ENCODE measurements around the gene EIF2B5.
"Not testable (repeated sequence)": the region's sequence is repeated elsewhere in the genome, so short reads cannot be mapped to it uniquely, and the experiment has no call there.

EIF2B5 gene

GRCh38 chr3:184145751-184146270 is 10.7 kb downstream of the EIF2B5 start:
- DNase-seq (ENCODE audit: low spot score) = no peak

- DNase-seq (ENCODE audit: low spot score) = no peak
These were observed 12.9 kb downstream of the EIF2B5 start for GRCh38 chr3:184148076-184148475.

- no peak for DNase-seq (ENCODE audit: low spot score)
These were observed 14.0 kb downstream of the EIF2B5 start for GRCh38 chr3:184149123-184149522.

DNA sequence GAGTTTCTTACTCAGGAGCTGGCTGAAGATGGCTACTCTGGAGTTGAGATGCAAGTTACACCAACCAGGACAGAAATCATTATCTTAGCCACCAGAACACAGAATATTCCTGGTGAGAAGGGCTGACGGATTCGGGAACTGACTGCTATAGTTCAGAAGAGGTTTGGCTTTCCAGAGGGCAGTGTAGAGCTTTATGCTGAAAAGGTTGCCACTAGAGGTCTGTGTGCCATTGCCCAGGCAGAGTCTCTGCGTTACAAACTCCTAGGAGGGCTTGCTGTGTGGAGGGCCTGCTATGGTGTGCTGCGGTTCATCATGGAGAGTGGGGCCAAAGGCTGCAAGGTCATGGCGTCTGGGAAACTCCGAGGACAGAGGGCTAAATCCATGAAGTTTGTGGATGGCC is 14.6 kb downstream of the EIF2B5 start:
- DNase-seq (ENCODE audit: low spot score) = not testable (repeated sequence)

DNA sequence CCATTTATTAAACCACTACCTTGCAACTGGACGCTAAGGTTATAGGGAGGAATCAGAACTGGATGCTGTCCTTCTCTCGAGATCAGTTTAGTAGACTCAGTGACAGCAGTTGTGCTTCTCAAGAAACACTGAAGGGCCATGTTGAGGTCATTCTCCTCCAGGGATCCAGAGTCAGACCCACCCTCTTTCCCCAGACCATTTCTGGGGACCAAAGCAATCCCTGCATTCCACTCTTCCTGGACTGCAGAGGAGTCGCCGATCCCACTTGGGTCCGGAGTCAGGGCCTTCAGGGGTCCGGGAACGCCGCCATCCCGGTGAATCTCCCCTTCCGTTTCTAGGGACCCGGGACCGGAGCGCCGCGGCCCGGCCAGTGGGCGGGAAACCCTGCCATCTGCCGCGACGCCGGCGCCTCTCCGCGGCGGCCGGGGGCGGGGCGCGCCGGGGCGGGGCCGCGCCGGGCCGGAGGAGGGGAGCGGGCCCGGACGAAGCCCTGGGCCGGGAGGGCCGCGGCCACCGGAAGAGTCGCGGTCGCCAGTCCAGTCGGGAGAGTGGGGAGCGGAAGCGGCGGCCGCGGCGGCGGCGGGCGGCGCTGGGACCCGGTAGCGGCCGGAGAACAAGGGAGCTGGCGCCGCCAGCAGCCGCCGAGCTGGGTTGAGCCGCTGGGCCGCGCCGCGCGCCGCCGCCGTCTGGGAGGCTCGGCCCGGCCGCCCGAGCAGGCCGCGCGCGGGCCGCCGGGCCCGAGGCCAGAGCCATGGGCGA is 19.9 kb downstream of the EIF2B5 start, which contains the start of gene DVL3:
Gene DVL3 (plus strand): TSS at position 493 of the 759 bp plus-strand sequence. CDS start 259 bp downstream, at position 752.
- DNase-seq (ENCODE audit: low spot score) = peak; percentile 74

DNA sequence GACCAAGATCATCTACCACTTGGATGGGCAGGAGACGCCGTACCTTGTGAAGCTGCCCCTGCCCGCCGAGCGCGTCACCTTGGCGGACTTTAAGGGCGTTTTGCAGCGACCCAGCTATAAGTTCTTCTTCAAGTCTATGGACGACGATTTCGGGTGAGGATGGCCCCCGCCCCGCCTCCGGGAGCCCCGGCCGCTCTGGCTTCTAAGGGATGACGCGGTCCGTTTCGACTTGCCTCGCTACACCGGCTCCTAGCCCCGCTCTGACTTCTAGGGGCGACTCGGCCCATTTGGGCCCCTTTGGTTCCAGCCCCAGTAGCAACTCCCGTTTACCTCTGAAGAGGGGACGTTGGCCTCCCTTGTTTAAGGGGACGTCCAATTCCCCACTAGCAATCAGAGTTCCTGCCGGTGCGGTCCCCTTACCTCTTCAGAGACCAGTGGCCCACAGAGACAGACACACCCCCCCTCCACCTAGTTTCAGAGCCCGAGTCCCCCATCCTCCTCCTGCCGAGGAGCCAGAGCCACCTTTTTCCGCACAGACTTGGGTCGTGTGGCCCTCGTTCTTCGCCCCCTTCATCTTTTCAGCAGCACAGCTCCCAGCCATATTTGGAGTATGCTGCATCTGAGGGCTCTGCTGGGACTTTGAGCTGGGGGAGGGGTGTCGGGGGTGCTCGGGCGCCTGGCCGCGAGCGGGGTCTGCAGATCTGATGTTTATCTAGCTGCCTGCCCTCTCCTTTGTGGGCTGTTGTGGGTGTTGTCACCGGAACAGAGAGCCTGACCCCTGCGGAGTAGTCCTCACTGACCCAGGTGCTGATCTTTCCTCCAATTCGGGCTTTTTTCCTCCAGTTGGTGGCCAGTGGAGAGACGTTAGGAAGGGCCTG is 20.7 kb downstream of the EIF2B5 start:
- DNase-seq (ENCODE audit: low spot score) = peak; percentile 38

GRCh38 chr3:184156522-184156955 is 21.4 kb downstream of the EIF2B5 start:
- DNase-seq (ENCODE audit: low spot score) = peak; percentile 25

DNA sequence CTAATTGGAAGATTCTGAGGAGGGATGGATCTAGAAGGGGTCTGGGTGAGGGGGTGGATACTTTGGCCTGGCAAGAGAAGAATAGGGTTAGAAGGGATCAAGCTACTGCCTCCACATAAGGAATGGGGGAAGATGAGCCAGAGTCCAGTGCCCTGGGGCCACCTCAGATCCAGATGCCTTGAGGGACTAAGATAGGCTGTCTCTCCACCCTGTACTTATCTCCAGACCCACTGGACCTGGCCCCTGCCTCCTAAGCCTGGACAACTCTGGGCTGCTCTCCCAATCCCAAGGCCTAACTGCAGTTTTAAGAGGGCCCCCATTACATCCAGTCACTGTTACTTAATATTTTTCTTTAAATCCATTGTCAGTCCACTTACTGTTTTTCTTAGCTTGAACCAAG is 22.0 kb downstream of the EIF2B5 start:
- DNase-seq (ENCODE audit: low spot score) = no peak

DNA sequence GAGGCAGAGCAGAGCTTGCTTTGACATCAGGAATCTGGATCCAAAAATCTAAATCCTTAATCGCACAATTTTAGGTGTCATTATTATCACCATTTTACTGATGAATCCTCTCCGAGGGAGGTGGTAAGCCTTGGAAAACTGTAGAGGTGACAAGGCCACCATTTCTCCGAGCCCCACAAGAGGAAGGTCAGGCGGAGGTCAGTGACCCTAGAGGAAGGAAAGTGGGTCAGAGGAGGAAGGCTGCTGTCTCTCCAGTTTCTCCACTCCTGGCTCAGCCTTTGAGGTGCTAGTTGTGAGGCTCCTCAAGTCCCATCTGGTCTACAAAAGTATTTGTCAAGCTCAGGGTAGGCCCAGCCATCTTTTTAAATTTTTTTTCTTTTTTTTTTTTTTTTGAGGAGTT is 23.2 kb downstream of the EIF2B5 start:
- DNase-seq (ENCODE audit: low spot score) = no peak

GRCh38 chr3:184160456-184160855 is 25.3 kb downstream of the EIF2B5 start:
- DNase-seq (ENCODE audit: low spot score) = no peak

GRCh38 chr3:184162571-184163070 is 27.5 kb downstream of the EIF2B5 start:
- not testable (repeated sequence) for DNase-seq (ENCODE audit: low spot score)

DNA sequence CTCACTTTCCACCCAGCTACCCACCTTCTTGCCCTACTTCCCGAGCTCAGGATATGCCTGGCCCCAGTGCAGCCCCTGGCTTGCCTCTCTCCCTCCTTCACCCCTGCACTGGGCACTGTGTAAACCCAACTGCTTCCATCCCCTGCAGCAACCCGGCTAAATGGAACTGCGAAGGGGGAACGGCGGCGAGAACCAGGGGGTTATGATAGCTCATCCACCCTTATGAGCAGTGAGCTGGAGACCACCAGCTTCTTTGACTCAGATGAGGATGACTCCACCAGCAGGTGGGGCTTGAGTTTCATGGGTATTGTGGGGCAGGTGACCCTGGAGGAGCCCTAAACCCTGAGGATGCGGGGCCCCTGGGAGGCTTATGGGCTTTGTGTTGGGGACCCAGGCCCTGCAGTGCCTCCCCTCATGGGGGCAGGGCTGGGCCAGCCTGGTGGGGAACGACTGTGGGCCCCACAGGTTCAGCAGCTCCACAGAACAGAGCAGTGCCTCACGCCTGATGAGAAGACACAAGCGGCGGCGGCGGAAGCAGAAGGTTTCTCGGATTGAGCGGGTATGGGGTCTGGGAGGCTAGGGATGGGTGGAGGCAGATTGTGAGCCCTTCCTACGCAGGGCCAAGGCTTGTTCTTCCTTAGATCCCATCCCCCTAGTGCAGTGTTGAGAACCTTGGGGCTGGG is 29.6 kb downstream of the EIF2B5 start:
- no peak for DNase-seq (ENCODE audit: low spot score)

DNA sequence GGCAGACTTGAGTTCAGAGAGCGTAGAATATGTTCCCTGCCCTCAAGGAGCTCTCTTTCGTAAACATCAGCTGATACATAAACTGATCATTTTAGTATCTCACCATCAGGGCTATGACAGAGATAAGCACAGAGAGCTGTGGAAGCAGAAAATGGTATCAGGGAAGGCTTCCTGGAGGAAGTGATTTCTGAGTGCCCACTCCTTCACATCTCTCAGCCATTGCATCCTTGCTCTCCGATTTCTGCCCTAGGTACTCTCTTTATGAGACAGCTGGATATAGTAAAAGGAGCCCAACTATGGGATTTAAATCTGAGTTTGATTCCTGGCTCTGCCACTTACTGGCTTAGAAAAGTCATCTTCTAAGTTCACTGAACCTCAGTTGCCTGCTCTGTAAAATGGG is 30.4 kb downstream of the EIF2B5 start:
- no peak for DNase-seq (ENCODE audit: low spot score)

DNA sequence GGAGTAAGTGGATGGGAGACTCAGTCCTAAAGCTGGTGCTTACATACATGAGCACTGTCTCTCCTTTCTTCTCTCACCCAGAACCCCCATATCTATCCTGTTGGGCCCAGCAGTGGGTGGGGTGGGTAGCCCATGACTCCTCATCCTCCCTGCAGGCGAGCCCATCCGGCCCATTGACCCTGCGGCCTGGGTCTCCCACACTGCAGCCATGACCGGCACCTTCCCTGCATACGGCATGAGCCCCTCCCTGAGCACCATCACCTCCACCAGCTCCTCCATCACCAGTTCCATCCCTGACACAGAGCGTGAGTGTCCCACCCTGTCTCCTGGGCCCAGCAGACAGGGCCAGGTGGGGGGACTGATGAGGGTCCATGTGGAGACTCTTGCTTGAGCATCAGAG is 31.5 kb downstream of the EIF2B5 start:
- no peak for DNase-seq (ENCODE audit: low spot score)

- DNase-seq (ENCODE audit: low spot score) = no peak
These were observed 32.6 kb downstream of the EIF2B5 start for GRCh38 chr3:184167786-184168185.

DNA sequence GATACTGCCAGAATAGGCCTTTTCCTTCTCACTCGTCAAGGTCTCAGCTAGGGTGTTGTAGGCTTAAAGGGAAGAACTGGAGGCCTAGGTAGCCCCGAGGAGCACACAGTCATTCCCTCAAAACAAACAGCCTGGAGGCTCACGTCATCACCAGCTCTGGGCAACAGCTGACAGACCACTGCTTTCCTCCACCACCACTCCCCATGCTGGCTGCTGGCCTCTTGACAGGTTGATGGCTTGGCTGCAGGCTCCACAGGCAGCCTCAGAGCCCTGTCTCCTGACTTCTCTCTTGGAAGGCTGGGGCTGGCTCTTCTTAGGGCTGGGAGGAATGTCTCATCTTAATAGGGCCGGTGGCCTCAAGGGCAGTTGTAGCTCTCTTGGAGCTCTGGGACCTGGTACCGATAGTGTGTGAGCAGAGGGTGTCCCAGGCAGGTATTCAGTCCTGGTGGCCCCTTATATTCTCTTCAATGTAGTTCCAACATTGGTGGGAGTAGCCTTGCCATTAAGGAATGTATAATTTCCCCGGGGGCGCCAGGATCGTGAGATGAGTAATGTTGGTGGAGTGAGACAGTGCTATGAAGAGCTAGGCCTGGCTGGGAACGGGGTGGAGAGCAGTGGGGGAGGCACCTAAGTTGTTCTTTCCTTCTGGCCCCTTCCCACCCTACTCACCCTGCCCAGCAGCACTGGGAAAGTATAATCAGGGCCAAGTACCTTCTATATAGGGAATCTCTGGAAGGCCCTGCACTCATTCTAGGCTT is 33.4 kb downstream of the EIF2B5 start:
- peak; percentile 15 for DNase-seq (ENCODE audit: low spot score)

GRCh38 chr3:184169896-184170875 is 35.0 kb downstream of the EIF2B5 start:
- DNase-seq (ENCODE audit: low spot score) = no peak

GRCh38 chr3:184171562-184171961 is 36.4 kb downstream of the EIF2B5 start:
- peak; percentile 75 for DNase-seq (ENCODE audit: low spot score)

GRCh38 chr3:184172681-184173373 is 37.7 kb downstream of the EIF2B5 start:
- DNase-seq (ENCODE audit: low spot score) = peak; percentile 22

Data from kidney tubule cell (primary cell).